DMS153 treated with DMSO at 0.1 percent for 48 hours (cell line): Measurements from ENCODE around the gene ALG1L2.
A peak's percentile ranks its signal among the peaks of the same experiment; 100 is the strongest.
"Not testable (repeated sequence)": the region's sequence is repeated elsewhere in the genome, so short reads cannot be mapped to it uniquely, and the experiment has no call there.

Experiments
- DNase-seq: peaks from one replicate; lab custom pipeline; 2025; ENCODE audit not compliant: unreplicated experiment; lab: John Stamatoyannopoulos, UW

ALG1L2 gene

GRCh38 chr3:130093741-130094391, 12.2 kb downstream of the ALG1L2 start:
- peak; percentile 38 for DNase-seq

- peak; percentile 68 for DNase-seq
These were observed 12.9 kb downstream of the ALG1L2 start for GRCh38 chr3:130094491-130094941.

- not testable (repeated sequence) for DNase-seq
These were observed 14.2 kb downstream of the ALG1L2 start for GRCh38 chr3:130095858-130096257.

- not testable (repeated sequence) for DNase-seq
These were observed 15.5 kb downstream of the ALG1L2 start for GRCh38 chr3:130097096-130097495.

GRCh38 chr3:130097690-130098638, 16.3 kb downstream of the ALG1L2 start:
- DNase-seq = not testable (repeated sequence)

- DNase-seq = not testable (repeated sequence)
These were observed 17.2 kb downstream of the ALG1L2 start for GRCh38 chr3:130098639-130099385.

GRCh38 chr3:130102545-130102944, 20.9 kb downstream of the ALG1L2 start:
- not testable (repeated sequence) for DNase-seq

GRCh38 chr3:130104191-130104590, 22.6 kb downstream of the ALG1L2 start:
- not testable (repeated sequence) for DNase-seq

- DNase-seq = not testable (repeated sequence)
These were observed 25.8 kb downstream of the ALG1L2 start for GRCh38 chr3:130107333-130107995.

GRCh38 chr3:130108836-130109585, 27.4 kb downstream of the ALG1L2 start:
- DNase-seq = not testable (repeated sequence)

- DNase-seq = not testable (repeated sequence)
These were observed 28.9 kb downstream of the ALG1L2 start for GRCh38 chr3:130110386-130111169.

GRCh38 chr3:130111185-130111864, 29.7 kb downstream of the ALG1L2 start:
- peak; percentile 91 for DNase-seq

GRCh38 chr3:130111865-130112747, 30.5 kb downstream of the ALG1L2 start:
- peak; percentile 59 for DNase-seq

- not testable (repeated sequence) for DNase-seq
These were observed 31.1 kb downstream of the ALG1L2 start for GRCh38 chr3:130112748-130113073.

GRCh38 chr3:130115400-130115799, 33.8 kb downstream of the ALG1L2 start:
- not testable (repeated sequence) for DNase-seq

GRCh38 chr3:130117933-130118332, 36.3 kb downstream of the ALG1L2 start:
- DNase-seq = no peak

GRCh38 chr3:130119824-130120223, 38.2 kb downstream of the ALG1L2 start:
- DNase-seq = peak; percentile 15

GRCh38 chr3:130120291-130120690, 38.7 kb downstream of the ALG1L2 start:
- DNase-seq = not testable (repeated sequence)
